GM08714 (cell line): Measurements from ENCODE around the gene PDZD7.

Experiments
- H3K4me3 ChIP-seq: fragments of 200-500 bp; sonication (Bioruptor generic); 2 replicates; pipeline ENCODE4 v1.5.1; 2014; ENCODE audit warnings: mild to moderate bottlenecking, low read length, inconsistent platforms
- ZNF274 ChIP-seq: IDR thresholded peaks from 2 replicates; pipeline ENCODE4 v1.6.1; 2012; ENCODE audit warnings: mild to moderate bottlenecking, low read depth, low read length

PDZD7 gene

GRCh38 chr10:100963826-100964225, 67.1 kb downstream of the PDZD7 start:
- TF ChIP-seq ZNF274 = no peak
- no peak overlapping the region for H3K4me3 ChIP-seq

GRCh38 chr10:100962351-100963080, 68.4 kb downstream of the PDZD7 start:
- TF ChIP-seq ZNF274 = no peak
- H3K4me3 ChIP-seq = no peak overlapping the region

GRCh38 chr10:100960251-100960650, 70.7 kb downstream of the PDZD7 start:
- H3K4me3 ChIP-seq = no peak overlapping the region
- no peak for TF ChIP-seq ZNF274
